ENCODE results near the gene LBHD2. TPM values are rescaled to one million over a fixed set of nuclear protein-coding genes. Genes with fewer than 3 reads are reported as not detected.

LBHD2 gene
- not detected for total RNA-seq
- polyA plus RNA-seq (2013, experiment 1 of 2): not detected
- polyA plus RNA-seq (2013, experiment 2 of 2): not detected
- long read RNA-seq, experiment 1: 0 reads
- long read RNA-seq, experiment 2: 0 reads
- long read RNA-seq, experiment 3: 0 reads
- long read RNA-seq, experiment 4: 0 reads

GRCh38 chr14:103084021-103084919 lies at the start of gene LBHD2:
Gene LBHD2, plus strand, starts transcription at chr14:103084210. Its CDS starts 1,803 bp downstream, at chr14:103086013.
- Mint-ChIP-seq H3K27ac (no peak within 1 kb of the TSS), H3K4me1 (no peaks in the 10 kb centered on the region), H3K4me3 (peak within 1 kb of the TSS; percentile 11), H3K36me3 (ENCODE audit: low read depth) (no peaks in the 10 kb centered on the region), H3K9me3 (no peaks in the 10 kb centered on the region), H3K27me3 (ENCODE audit: insufficient read depth) (peaks cover 2% of the 10 kb centered on the region)
- Histone ChIP-seq H3K36me3 (ENCODE audit: control insufficient read depth, insufficient read depth, low read length) (no peaks in the 10 kb centered on the region), H3K4me1 (ENCODE audit: control insufficient read depth, insufficient read depth, low read length) (no peaks in the 10 kb centered on the region), H3K27me3 (ENCODE audit: control insufficient read depth, insufficient read depth, low read length, poor library complexity, severe bottlenecking) (peaks cover 62% of the 10 kb centered on the region), H3K9ac (ENCODE audit: extremely low read depth, low read length, poor library complexity, severe bottlenecking) (no peak within 1 kb of the TSS), H3K4me3 (ENCODE audit: low read length) (no peak within 1 kb of the TSS), H3K9me3 (ENCODE audit: control insufficient read depth, low read length) (no peaks in the 10 kb centered on the region), H3K27ac (ENCODE audit: low read depth, low read length) (no peak within 1 kb of the TSS)
- no peak for TF ChIP-seq CTCF (conservative IDR thresholded peaks at IDR 0.05)
- peak; percentile 61 for DNase-seq
- WGBS, 2 experiments (ENCODE audit: insufficient coverage in 1 of 2, insufficient read length in 1 of 2): 23 to 31% methylated on average over 25 to 61 of the region's 61 CpGs

GRCh38 chr14:103041464-103041863 lies 42.5 kb upstream of the LBHD2 start:
- no peak overlapping the region for H3K4me3 ChIP-seq (ENCODE audit: low read length)
- H3K27ac ChIP-seq (ENCODE audit: low read depth, low read length): no peak overlapping the region
- no peaks in the 10 kb centered on the region for H3K9me3 ChIP-seq (ENCODE audit: control insufficient read depth, low read length)
- H3K4me1 Mint-ChIP-seq: peaks cover 10% of the 10 kb centered on the region
- H3K36me3 Mint-ChIP-seq (ENCODE audit: low read depth): peaks cover 28% of the 10 kb centered on the region
- no peak for DNase-seq
- 95% methylated on average over 14 to 20 of the region's 20 CpGs for WGBS, 2 experiments (ENCODE audit: insufficient coverage in 1 of 2, insufficient read length in 1 of 2)
- no peaks in the 10 kb centered on the region for H3K4me1 ChIP-seq (ENCODE audit: control insufficient read depth, insufficient read depth, low read length)
- H3K4me3 Mint-ChIP-seq: no peak overlapping the region
- no peak for TF ChIP-seq CTCF (conservative IDR thresholded peaks at IDR 0.05)
- H3K27me3 ChIP-seq (ENCODE audit: control insufficient read depth, insufficient read depth, low read length, poor library complexity, severe bottlenecking): no peaks in the 10 kb centered on the region
- no peak overlapping the region for H3K27ac Mint-ChIP-seq
- H3K9me3 Mint-ChIP-seq: no peaks in the 10 kb centered on the region
- H3K9ac ChIP-seq (ENCODE audit: extremely low read depth, low read length, poor library complexity, severe bottlenecking): no peak overlapping the region
- peaks cover 24% of the 10 kb centered on the region for H3K36me3 ChIP-seq (ENCODE audit: control insufficient read depth, insufficient read depth, low read length)
- H3K27me3 Mint-ChIP-seq (ENCODE audit: insufficient read depth): no peaks in the 10 kb centered on the region

GRCh38 chr14:103043257-103044015 lies 40.6 kb upstream of the LBHD2 start:
- no peaks in the 10 kb centered on the region for H3K9me3 Mint-ChIP-seq

More at GRCh38 chr14:103043257-103044015, 40.6 kb upstream of the LBHD2 start:
- H3K36me3 ChIP-seq (ENCODE audit: control insufficient read depth, insufficient read depth, low read length): peaks cover 24% of the 10 kb centered on the region
- no peak for TF ChIP-seq CTCF (conservative IDR thresholded peaks at IDR 0.05)
- no peak for DNase-seq
- H3K9me3 ChIP-seq (ENCODE audit: control insufficient read depth, low read length): no peaks in the 10 kb centered on the region
- H3K27me3 ChIP-seq (ENCODE audit: control insufficient read depth, insufficient read depth, low read length, poor library complexity, severe bottlenecking): no peaks in the 10 kb centered on the region
- peaks cover 10% of the 10 kb centered on the region for H3K4me1 Mint-ChIP-seq
- H3K36me3 Mint-ChIP-seq (ENCODE audit: low read depth): peaks cover 33% of the 10 kb centered on the region
- no peaks in the 10 kb centered on the region for H3K4me1 ChIP-seq (ENCODE audit: control insufficient read depth, insufficient read depth, low read length)
- H3K4me3 Mint-ChIP-seq: no peak overlapping the region
- no peak overlapping the region for H3K27ac Mint-ChIP-seq
- H3K4me3 ChIP-seq (ENCODE audit: low read length): no peak overlapping the region
- no peak overlapping the region for H3K9ac ChIP-seq (ENCODE audit: extremely low read depth, low read length, poor library complexity, severe bottlenecking)
- no peak overlapping the region for H3K27ac ChIP-seq (ENCODE audit: low read depth, low read length)
- WGBS, 2 experiments (ENCODE audit: insufficient coverage in 1 of 2, insufficient read length in 1 of 2): 97 to 100% methylated on average over 2 to 7 of the region's 8 CpGs
- H3K27me3 Mint-ChIP-seq (ENCODE audit: insufficient read depth): no peaks in the 10 kb centered on the region

Measured in endodermal cell (in vitro differentiated cells).